Fibroblast of lung (primary cell): ENCODE data around the gene KIRREL2. TPM values are rescaled to one million over a fixed set of nuclear protein-coding genes. Genes with fewer than 3 reads are reported as not detected.
A peak's percentile ranks its signal among the peaks of the same experiment; 100 is the strongest.
"Not testable (repeated sequence)": the region's sequence is repeated elsewhere in the genome, so short reads cannot be mapped to it uniquely, and the experiment has no call there.

Experiments
- DNase-seq, 2 donors: peaks; one replicate each; pipeline versions ENCODE4 v3.0.0 to v3.0.0-alpha.2; 2010; ENCODE audit warnings: low read depth in 2 of 2
- H2AFZ ChIP-seq: 2 replicates; pipeline ENCODE4 v1.5.1; 2012; ENCODE audit warnings: low read length, control low read depth, inconsistent platforms
- H3K27ac ChIP-seq: 2 replicates; pipeline ENCODE4 v1.5.1; 2011; ENCODE audit warnings: low read length, control low read depth; ENCODE audit not compliant: insufficient read depth
- H3K27me3 ChIP-seq: 2 replicates; pipeline ENCODE4 v1.5.1; 2011; ENCODE audit warnings: mild to moderate bottlenecking, low read length; ENCODE audit not compliant: control insufficient read depth, insufficient read depth
- H3K36me3 ChIP-seq: 2 replicates; pipeline ENCODE4 v1.5.1; 2011; ENCODE audit warnings: low read length; ENCODE audit not compliant: control insufficient read depth, insufficient read depth
- H3K4me1 ChIP-seq: 2 replicates; pipeline ENCODE4 v1.5.1; 2011; ENCODE audit warnings: low read length; ENCODE audit not compliant: control insufficient read depth, insufficient read depth; ENCODE audit errors: extremely low read depth
- H3K4me2 ChIP-seq: 2 replicates; pipeline ENCODE4 v1.5.1; 2011; ENCODE audit warnings: low read length, control low read depth; ENCODE audit not compliant: insufficient read depth; ENCODE audit errors: extremely low read depth
- H3K4me3 ChIP-seq, 4 experiments: fragments of 200-600 bp in 1 of 4; sonication (generic) in 1 of 4; replicated peaks in 1 of 4; 2 replicates each; pipeline ENCODE4 v1.5.1; 2011 to 2016; ENCODE audit warnings: low read length in 4 of 4, low read depth in 3 of 4, mild to moderate bottlenecking in 3 of 4, control low read depth in 2 of 4, inconsistent platforms in 1 of 4, mixed read lengths in 1 of 4; ENCODE audit not compliant: insufficient read depth in 1 of 4; ENCODE audit errors: control extremely low read depth in 1 of 4
- H3K79me2 ChIP-seq: 2 replicates; pipeline ENCODE4 v1.5.1; 2012; ENCODE audit warnings: mild to moderate bottlenecking, low read length, inconsistent platforms; ENCODE audit not compliant: control insufficient read depth, insufficient read depth
- H3K9ac ChIP-seq: 2 replicates; pipeline ENCODE4 v1.5.1; 2011; ENCODE audit warnings: mild to moderate bottlenecking, low read length, control low read depth; ENCODE audit not compliant: insufficient read depth
- H3K9me3 ChIP-seq: 2 replicates; pipeline ENCODE4 v1.5.1; 2012; ENCODE audit warnings: low read depth, low read length; ENCODE audit not compliant: control insufficient read depth, insufficient read depth
- H4K20me1 ChIP-seq: 2 replicates; pipeline ENCODE4 v1.5.1; 2011; ENCODE audit warnings: low read length; ENCODE audit not compliant: control insufficient read depth, insufficient read depth; ENCODE audit errors: extremely low read depth
- EZH2 ChIP-seq: IDR thresholded peaks from 2 replicates; pipeline ENCODE4 v1.5.1; 2012; ENCODE audit warnings: low read length, control low read depth, mild to moderate bottlenecking; ENCODE audit errors: missing control alignments
- polyA plus RNA-seq, 2 donors: library from polyadenylated mRNA; depleted of rRNA in 1 of 2; stranded (reverse) in 1 of 2; unstranded in 1 of 2; fragments of >200 nt; gene quantifications; 2 replicates each; pipeline ENCODE4 v1.2.1, GENCODE V29; 2011 to 2012; ENCODE audit warnings: missing spikeins in 1 of 2
- total RNA-seq: library from RNA; depleted of rRNA; stranded (reverse); fragments of >200 nt; gene quantifications from 2 replicates; pipeline ENCODE4 v1.2.1, GENCODE V29; 2014
- TF ChIP-seq, protein P1 (sequence below), 2 donors: IDR thresholded peaks in 1 of 2; conservative IDR thresholded peaks in 1 of 2; 1 replicate in 1 of 2; 2 replicates in 1 of 2; pipeline ENCODE4 v1.5.1; 2011 to 2012; ENCODE audit warnings: low read length in 2 of 2, control low read depth in 1 of 2, inconsistent platforms in 1 of 2, low read depth in 1 of 2, mild to moderate bottlenecking in 1 of 2

Gene KIRREL2
- total and polyA plus RNA-seq, 2 donors (not counting 1 experiment from before 2014, with no cell fraction given), result under 0.01 TPM; not detected in 1

DNA sequence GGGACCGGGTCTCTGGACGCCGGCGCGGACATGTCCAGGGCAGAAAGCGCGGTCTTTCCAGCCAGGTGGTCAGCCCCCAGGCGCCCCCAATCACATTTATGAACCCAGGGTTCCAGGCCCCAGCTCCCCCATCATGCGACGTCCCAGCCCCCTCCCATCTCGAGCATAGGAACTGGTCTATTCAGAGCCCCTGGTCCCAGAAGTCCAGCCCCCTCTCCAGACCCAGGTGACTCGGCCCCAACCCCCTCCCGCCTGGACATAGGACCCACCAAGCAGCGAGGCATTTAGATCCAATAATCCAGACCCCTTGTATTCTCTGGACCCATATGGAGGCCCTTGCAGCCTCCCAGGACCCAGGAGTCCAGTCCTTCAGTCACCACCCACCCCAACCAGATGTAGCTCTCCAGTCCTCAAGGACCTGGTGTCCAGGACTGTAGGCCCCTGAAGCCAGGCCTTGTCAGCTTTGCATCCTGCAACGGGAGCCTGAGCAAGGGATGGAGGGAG, 12.2 kb downstream of the KIRREL2 start:
- Histone ChIP-seq H3K4me1 (peaks cover 12% of the 10 kb centered on the region), H3K9me3 (no peaks in the 10 kb centered on the region), H3K79me2 (no peaks in the 10 kb centered on the region), H3K4me3 (peak overlapping the region; percentile 6 to 47 (median 18)), H3K9ac (no peak overlapping the region), H3K27me3 (peaks cover 17% of the 10 kb centered on the region), H3K36me3 (no peaks in the 10 kb centered on the region), H4K20me1 (no peaks in the 10 kb centered on the region), H3K27ac (no peak overlapping the region), H2AFZ (no peak overlapping the region), H3K4me2 (peak overlapping the region; percentile 51)
- no peak for DNase-seq
- TF ChIP-seq, protein P1, sequence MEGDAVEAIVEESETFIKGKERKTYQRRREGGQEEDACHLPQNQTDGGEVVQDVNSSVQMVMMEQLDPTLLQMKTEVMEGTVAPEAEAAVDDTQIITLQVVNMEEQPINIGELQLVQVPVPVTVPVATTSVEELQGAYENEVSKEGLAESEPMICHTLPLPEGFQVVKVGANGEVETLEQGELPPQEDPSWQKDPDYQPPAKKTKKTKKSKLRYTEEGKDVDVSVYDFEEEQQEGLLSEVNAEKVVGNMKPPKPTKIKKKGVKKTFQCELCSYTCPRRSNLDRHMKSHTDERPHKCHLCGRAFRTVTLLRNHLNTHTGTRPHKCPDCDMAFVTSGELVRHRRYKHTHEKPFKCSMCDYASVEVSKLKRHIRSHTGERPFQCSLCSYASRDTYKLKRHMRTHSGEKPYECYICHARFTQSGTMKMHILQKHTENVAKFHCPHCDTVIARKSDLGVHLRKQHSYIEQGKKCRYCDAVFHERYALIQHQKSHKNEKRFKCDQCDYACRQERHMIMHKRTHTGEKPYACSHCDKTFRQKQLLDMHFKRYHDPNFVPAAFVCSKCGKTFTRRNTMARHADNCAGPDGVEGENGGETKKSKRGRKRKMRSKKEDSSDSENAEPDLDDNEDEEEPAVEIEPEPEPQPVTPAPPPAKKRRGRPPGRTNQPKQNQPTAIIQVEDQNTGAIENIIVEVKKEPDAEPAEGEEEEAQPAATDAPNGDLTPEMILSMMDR (conservative IDR thresholded peaks at IDR 0.05 in 1 of 2, IDR thresholded peaks at IDR 0.05 in 1 of 2; ENCODE audit: low read depth in 1 of 2, low read length in 2 of 2), result no peak
- TF ChIP-seq EZH2, result no peak

DNA sequence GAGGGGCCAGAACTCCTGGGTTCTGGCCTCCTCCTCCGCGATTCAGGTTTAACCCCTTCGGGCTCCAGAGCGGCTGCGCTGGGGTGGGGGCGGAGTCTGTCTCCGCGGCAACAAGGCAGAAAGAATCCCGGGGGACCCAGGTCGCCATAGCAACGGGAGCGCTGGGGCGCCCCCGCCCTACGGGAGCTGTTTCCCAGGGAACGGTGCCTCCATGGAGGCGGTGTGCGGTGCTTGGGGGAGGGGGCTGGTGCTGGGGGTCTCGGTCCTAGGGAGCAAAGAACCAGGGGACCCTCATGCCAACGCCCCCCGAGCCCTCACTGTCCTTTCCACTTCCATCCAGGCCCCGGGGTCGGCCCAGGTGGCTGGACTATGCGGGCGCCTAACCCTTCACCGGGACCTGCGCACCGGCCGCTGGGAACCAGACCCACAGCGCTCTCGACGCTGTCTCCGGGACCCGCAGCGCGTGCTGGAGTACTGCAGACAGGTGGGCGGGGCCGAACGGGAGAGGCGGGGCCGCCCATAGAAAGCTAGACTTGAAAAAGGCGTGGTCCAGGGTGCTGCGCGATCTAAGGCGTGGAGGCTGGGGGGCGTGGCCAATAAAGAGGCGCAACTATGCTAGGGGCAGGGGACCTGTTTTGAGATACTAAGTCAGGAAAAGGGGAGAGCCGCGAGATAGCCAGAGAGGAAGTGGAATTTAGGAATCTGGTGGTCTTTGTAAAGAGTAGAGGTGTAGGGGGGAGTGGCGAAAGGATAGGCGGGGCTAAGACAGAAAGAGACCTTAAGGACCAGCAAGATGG, 12.8 kb downstream of the KIRREL2 start:
- Histone ChIP-seq H3K9ac (no peak overlapping the region), H3K9me3 (no peaks in the 10 kb centered on the region), H3K36me3 (no peaks in the 10 kb centered on the region), H3K79me2 (no peaks in the 10 kb centered on the region), H3K4me2 (peak overlapping the region; percentile 71), H3K4me3 (peak overlapping the region in 2 of 4 experiments; percentile 14 to 17), H2AFZ (no peak overlapping the region), H3K4me1 (peaks cover 12% of the 10 kb centered on the region), H3K27ac (no peak overlapping the region), H4K20me1 (no peaks in the 10 kb centered on the region), H3K27me3 (peaks cover 17% of the 10 kb centered on the region)
- peak; percentile 42 to 78 for DNase-seq
- TF ChIP-seq, protein P1 (conservative IDR thresholded peaks at IDR 0.05 in 1 of 2, IDR thresholded peaks at IDR 0.05 in 1 of 2; ENCODE audit: low read depth in 1 of 2, low read length in 2 of 2), result no peak
- no peak for TF ChIP-seq EZH2

DNA sequence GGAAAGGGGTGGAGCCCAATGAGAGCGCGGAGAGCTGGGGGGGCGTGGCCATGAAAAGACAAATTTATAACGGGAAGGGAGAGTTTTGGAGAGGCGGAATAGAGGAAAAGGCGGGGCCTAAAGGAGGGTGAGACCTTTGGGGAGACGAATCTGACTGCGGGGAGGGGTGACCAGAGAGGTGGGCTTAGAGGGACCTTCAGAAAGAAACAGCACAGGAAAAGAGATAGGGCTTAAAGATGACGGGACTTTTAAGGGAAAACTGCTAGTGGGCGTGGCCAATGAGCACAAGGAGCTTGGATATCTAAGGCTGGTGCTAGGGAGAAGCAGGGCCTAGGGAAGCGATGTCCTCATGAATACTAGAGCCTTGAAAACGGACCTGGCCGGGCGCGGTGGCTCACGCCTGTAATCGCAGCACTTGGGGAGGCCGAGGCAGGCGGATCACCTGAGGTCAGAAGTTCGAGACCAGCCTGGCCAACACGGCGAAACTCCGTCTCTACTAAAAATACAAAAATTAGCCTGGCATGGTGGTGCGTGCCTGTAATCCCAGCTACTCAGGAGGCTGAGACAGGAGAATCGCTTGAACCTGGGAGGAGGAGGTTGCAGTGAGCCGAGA, 13.5 kb downstream of the KIRREL2 start:
- peaks cover 12% of the 10 kb centered on the region for H3K4me1 ChIP-seq
- not testable (repeated sequence) for H4K20me1 ChIP-seq, H3K9ac ChIP-seq, H3K79me2 ChIP-seq, DNase-seq, H2AFZ ChIP-seq, H3K27ac ChIP-seq, H3K9me3 ChIP-seq, H3K36me3 ChIP-seq
- H3K27me3 ChIP-seq, result peaks cover 17% of the 10 kb centered on the region
- H3K4me2 ChIP-seq, result peak overlapping the region; percentile 71
- H3K4me3 ChIP-seq, result peak overlapping the region in 1 of 4 experiments; percentile 17
